ENCODE results near the gene ZNF365.

Gene ZNF365

DNA sequence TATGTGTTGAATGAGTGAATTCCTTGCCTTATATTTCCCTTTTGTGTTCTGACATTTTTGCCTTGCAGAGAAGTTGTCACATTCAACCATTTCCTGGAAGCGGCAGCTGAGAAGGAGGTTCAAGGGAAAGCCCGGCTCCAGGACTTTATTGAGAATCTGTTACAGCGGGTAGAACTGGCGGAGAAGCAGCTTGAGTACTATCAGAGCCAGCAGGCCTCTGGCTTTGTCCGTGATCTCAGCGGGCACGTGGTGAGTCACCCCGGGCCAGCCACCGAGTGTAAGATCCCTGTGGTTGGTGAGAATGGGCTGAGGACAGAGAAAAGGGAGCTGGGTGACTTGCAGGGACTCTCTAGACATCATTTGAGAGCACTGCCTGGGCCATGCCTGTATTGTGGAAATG lies 14.2 kb downstream of the ZNF365 start (continued):
- TF ChIP-seq, protein P1, sequence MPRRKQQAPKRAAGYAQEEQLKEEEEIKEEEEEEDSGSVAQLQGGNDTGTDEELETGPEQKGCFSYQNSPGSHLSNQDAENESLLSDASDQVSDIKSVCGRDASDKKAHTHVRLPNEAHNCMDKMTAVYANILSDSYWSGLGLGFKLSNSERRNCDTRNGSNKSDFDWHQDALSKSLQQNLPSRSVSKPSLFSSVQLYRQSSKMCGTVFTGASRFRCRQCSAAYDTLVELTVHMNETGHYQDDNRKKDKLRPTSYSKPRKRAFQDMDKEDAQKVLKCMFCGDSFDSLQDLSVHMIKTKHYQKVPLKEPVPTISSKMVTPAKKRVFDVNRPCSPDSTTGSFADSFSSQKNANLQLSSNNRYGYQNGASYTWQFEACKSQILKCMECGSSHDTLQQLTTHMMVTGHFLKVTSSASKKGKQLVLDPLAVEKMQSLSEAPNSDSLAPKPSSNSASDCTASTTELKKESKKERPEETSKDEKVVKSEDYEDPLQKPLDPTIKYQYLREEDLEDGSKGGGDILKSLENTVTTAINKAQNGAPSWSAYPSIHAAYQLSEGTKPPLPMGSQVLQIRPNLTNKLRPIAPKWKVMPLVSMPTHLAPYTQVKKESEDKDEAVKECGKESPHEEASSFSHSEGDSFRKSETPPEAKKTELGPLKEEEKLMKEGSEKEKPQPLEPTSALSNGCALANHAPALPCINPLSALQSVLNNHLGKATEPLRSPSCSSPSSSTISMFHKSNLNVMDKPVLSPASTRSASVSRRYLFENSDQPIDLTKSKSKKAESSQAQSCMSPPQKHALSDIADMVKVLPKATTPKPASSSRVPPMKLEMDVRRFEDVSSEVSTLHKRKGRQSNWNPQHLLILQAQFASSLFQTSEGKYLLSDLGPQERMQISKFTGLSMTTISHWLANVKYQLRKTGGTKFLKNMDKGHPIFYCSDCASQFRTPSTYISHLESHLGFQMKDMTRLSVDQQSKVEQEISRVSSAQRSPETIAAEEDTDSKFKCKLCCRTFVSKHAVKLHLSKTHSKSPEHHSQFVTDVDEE (CRISPR knock-in tag; IDR thresholded peaks at IDR 0.05) = no peak
- TF ChIP-seq TCF4 (CRISPR knock-in tag; IDR thresholded peaks at IDR 0.05; ENCODE audit: borderline replicate concordance) (no peak), RARB (CRISPR knock-in tag; IDR thresholded peaks at IDR 0.05) (no peak), CSDC2 (CRISPR knock-in tag; IDR thresholded peaks at IDR 0.05) (no peak), ZNF70 (CRISPR knock-in tag; IDR thresholded peaks at IDR 0.05) (no peak), SNAI2 (CRISPR knock-in tag; IDR thresholded peaks at IDR 0.05) (no peak), ZNF565 (CRISPR knock-in tag; conservative IDR thresholded peaks at IDR 0.05; ENCODE audit: low read depth) (no peak), ZFP30 (CRISPR knock-in tag; IDR thresholded peaks at IDR 0.05) (no peak)

DNA sequence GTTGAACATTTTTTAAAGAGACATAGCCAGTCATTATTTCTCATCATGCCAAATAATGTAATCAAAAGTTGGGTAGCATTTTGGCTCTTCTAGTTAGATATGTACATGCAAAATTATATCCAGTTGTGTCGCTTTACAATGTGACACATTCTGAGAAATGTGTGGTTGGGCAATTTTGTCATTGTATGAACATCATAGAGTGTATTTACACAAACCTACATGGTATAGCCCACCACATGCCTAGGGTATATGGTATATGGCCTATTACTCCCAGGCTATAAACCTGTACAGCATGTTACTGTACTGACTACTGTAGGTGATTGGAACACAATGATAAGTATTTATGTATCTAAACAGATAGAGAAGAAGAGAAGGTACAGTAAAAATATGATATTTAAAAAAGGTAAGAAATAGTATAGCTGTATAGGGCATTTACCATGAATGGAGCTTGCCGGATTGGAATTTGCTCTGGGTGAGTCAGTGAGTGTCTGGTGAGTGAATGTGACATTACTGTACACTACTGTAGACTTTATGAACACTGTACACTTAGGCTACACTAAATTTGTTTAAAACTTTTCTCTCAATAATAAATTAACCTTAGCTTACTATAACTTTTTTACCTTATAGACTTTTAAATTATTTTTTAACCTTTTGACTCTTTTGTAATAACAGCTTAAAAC lies 16.5 kb downstream of the ZNF365 start:
- peak; percentile 67; the same call in 2 of the 3 replicates for ATAC-seq
- TF ChIP-seq PPARA (CRISPR knock-in tag; IDR thresholded peaks at IDR 0.05; ENCODE audit: borderline replicate concordance) (no peak), GLIS3 (CRISPR knock-in tag; IDR thresholded peaks at IDR 0.05) (no peak), SNAI2 (CRISPR knock-in tag; IDR thresholded peaks at IDR 0.05) (no peak), OSR1 (CRISPR knock-in tag; IDR thresholded peaks at IDR 0.05) (no peak), ZFP30 (CRISPR knock-in tag; IDR thresholded peaks at IDR 0.05) (no peak), RARB (CRISPR knock-in tag; IDR thresholded peaks at IDR 0.05) (no peak), TCF4 (CRISPR knock-in tag; IDR thresholded peaks at IDR 0.05; ENCODE audit: borderline replicate concordance) (no peak), ZFP3 (CRISPR knock-in tag; IDR thresholded peaks at IDR 0.05) (no peak), BACH2 (CRISPR knock-in tag; IDR thresholded peaks at IDR 0.05; ENCODE audit: borderline replicate concordance) (no peak), ZNF8 (CRISPR knock-in tag; IDR thresholded peaks at IDR 0.05) (no peak), ARNTL (CRISPR knock-in tag; IDR thresholded peaks at IDR 0.05; ENCODE audit: borderline replicate concordance, low read depth) (no peak), ZNF565 (CRISPR knock-in tag; conservative IDR thresholded peaks at IDR 0.05; ENCODE audit: low read depth) (no peak), CREB5 (CRISPR knock-in tag; IDR thresholded peaks at IDR 0.05; ENCODE audit: low read depth) (no peak), ZC3H10 (CRISPR knock-in tag; IDR thresholded peaks at IDR 0.05) (no peak), ISL1 (CRISPR knock-in tag; IDR thresholded peaks at IDR 0.05) (no peak), TOX (CRISPR knock-in tag; IDR thresholded peaks at IDR 0.05; ENCODE audit: borderline replicate concordance) (no peak)
- TF ChIP-seq, protein P2, sequence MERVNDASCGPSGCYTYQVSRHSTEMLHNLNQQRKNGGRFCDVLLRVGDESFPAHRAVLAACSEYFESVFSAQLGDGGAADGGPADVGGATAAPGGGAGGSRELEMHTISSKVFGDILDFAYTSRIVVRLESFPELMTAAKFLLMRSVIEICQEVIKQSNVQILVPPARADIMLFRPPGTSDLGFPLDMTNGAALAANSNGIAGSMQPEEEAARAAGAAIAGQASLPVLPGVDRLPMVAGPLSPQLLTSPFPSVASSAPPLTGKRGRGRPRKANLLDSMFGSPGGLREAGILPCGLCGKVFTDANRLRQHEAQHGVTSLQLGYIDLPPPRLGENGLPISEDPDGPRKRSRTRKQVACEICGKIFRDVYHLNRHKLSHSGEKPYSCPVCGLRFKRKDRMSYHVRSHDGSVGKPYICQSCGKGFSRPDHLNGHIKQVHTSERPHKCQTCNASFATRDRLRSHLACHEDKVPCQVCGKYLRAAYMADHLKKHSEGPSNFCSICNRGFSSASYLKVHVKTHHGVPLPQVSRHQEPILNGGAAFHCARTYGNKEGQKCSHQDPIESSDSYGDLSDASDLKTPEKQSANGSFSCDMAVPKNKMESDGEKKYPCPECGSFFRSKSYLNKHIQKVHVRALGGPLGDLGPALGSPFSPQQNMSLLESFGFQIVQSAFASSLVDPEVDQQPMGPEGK (CRISPR knock-in tag; IDR thresholded peaks at IDR 0.05; ENCODE audit: borderline replicate concordance) = no peak
- TF ChIP-seq, protein P3, sequence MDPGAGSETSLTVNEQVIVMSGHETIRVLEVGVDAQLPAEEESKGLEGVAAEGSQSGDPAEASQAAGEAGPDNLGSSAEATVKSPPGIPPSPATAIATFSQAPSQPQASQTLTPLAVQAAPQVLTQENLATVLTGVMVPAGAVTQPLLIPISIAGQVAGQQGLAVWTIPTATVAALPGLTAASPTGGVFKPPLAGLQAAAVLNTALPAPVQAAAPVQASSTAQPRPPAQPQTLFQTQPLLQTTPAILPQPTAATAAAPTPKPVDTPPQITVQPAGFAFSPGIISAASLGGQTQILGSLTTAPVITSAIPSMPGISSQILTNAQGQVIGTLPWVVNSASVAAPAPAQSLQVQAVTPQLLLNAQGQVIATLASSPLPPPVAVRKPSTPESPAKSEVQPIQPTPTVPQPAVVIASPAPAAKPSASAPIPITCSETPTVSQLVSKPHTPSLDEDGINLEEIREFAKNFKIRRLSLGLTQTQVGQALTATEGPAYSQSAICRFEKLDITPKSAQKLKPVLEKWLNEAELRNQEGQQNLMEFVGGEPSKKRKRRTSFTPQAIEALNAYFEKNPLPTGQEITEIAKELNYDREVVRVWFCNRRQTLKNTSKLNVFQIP (CRISPR knock-in tag; IDR thresholded peaks at IDR 0.05; ENCODE audit: borderline replicate concordance, low read depth) = no peak
- TF ChIP-seq, protein P1 (CRISPR knock-in tag; IDR thresholded peaks at IDR 0.05) = no peak
